HG03066 (cell line): Measurements from ENCODE around the gene KDM4D.
A peak's percentile ranks its signal among the peaks of the same experiment; 100 is the strongest.
"Not testable (repeated sequence)": the region's sequence is repeated elsewhere in the genome, so short reads cannot be mapped to it uniquely, and the experiment has no call there.

Experiments
- ATAC-seq: cut with Tn5 transposase; IDR thresholded peaks from one replicate; pipeline ENCODE4 v1.9.1; 2021; ENCODE audit warnings: low read depth; ENCODE audit not compliant: unreplicated experiment

The KDM4D gene

GRCh38 chr11:94973099-94973968 lies at the start of gene KDM4D, which contains the start of gene CWC15:
Gene KDM4D, plus strand, starts transcription at chr11:94973709. Its CDS starts 23,664 bp downstream, at chr11:94997373.
Gene CWC15, minus strand, starts transcription at chr11:94973556. Its CDS starts 1,371 bp downstream, at chr11:94972185.
- ATAC-seq: peak; percentile 100

GRCh38 chr11:94924171-94924572 lies 49.3 kb upstream of the KDM4D start:
- no peak for ATAC-seq

GRCh38 chr11:94924612-94925011 lies 48.9 kb upstream of the KDM4D start:
- no peak for ATAC-seq

GRCh38 chr11:94925422-94926270 lies 47.9 kb upstream of the KDM4D start:
- no peak for ATAC-seq

GRCh38 chr11:94926271-94926625 lies 47.3 kb upstream of the KDM4D start:
- no peak for ATAC-seq

- no peak for ATAC-seq
Measured at GRCh38 chr11:94926698-94927237, 46.7 kb upstream of the KDM4D start.

GRCh38 chr11:94928117-94928990 lies 45.2 kb upstream of the KDM4D start:
- ATAC-seq: no peak

- ATAC-seq: not testable (repeated sequence)
Measured at GRCh38 chr11:94932072-94932471, 41.4 kb upstream of the KDM4D start.

GRCh38 chr11:94932503-94932902 lies 41.0 kb upstream of the KDM4D start:
- no peak for ATAC-seq

- ATAC-seq: no peak
Measured at GRCh38 chr11:94933223-94934130, 40.0 kb upstream of the KDM4D start.

- no peak for ATAC-seq
Measured at GRCh38 chr11:94934362-94934761, 39.1 kb upstream of the KDM4D start.

- no peak for ATAC-seq
Measured at GRCh38 chr11:94934846-94935245, 38.7 kb upstream of the KDM4D start.

GRCh38 chr11:94938095-94939055 lies 35.1 kb upstream of the KDM4D start:
- no peak for ATAC-seq

- no peak for ATAC-seq
Measured at GRCh38 chr11:94939346-94939745, 34.2 kb upstream of the KDM4D start.

- no peak for ATAC-seq
Measured at GRCh38 chr11:94941131-94941530, 32.4 kb upstream of the KDM4D start.

- no peak for ATAC-seq
Measured at GRCh38 chr11:94946812-94947211, 26.7 kb upstream of the KDM4D start.

GRCh38 chr11:94948070-94948617 lies 25.4 kb upstream of the KDM4D start:
- no peak for ATAC-seq

GRCh38 chr11:94954753-94955152 lies 18.8 kb upstream of the KDM4D start:
- no peak for ATAC-seq
